DMS53 (cell line): ENCODE results near the gene INTS7.
"Not testable (repeated sequence)": the region's sequence is repeated elsewhere in the genome, so short reads cannot be mapped to it uniquely, and the experiment has no call there.

Source experiments
- DNase-seq: peaks from one replicate; lab custom pipeline; 2025; lab: John Stamatoyannopoulos, UW

Gene INTS7

GRCh38 chr1:211978596-211978995, 56.8 kb downstream of the INTS7 start:
- DNase-seq: no peak

GRCh38 chr1:211975152-211975941, 60.0 kb downstream of the INTS7 start:
- no peak for DNase-seq

GRCh38 chr1:211973541-211973940, 61.8 kb downstream of the INTS7 start:
- DNase-seq: no peak

GRCh38 chr1:211968200-211968834, 67.0 kb downstream of the INTS7 start:
- DNase-seq: no peak

- DNase-seq: no peak
Observed at GRCh38 chr1:211967704-211968103, 67.7 kb downstream of the INTS7 start.

GRCh38 chr1:211965108-211965805, 70.1 kb downstream of the INTS7 start:
- DNase-seq: no peak

GRCh38 chr1:211959680-211960079, 75.7 kb downstream of the INTS7 start:
- no peak for DNase-seq

GRCh38 chr1:211959221-211959620, 76.1 kb downstream of the INTS7 start:
- DNase-seq: no peak

DNA sequence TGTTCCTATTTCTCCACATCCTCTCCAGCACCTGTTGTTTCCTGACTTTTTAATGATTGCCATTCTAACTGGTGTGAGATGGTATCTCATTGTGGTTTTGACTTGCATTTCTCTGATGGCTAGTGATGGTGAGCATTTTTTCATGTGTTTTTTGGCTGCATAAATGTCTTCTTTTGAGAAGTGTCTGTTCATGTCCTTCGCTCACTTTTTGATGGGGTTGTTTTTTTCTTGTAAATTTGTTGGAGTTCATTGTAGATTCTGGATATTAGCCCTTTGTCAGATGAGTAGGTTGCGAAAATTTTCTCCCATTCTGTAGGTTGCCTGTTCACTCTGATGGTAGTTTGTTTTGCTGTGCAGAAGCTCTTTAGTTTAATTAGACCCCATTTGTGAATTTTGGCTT, 81.3 kb downstream of the INTS7 start:
- not testable (repeated sequence) for DNase-seq

- DNase-seq: not testable (repeated sequence)
Observed at GRCh38 chr1:211953543-211953942, 81.8 kb downstream of the INTS7 start.

DNA sequence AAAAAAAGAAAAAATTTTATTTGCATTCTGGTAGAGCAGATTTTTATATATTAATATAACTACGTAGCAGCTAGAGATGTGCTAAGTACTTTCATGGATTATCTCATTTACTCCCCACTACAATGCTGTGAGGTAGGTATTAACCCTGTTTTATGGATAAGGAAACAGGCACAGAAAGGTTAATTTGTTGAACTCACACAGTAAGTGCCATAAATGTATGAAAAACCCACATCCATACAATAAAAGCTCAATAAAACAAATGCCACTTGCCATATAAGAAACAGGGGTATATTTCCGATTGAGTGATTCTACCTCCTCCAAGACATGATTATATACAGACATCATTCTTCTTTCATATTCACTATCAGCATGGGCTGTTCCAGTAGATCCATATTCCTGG, 83.1 kb downstream of the INTS7 start:
- DNase-seq: no peak

- peak; percentile 92 for DNase-seq
Observed at GRCh38 chr1:211951856-211952255, 83.5 kb downstream of the INTS7 start.

GRCh38 chr1:211948377-211948776, 87.0 kb downstream of the INTS7 start:
- no peak for DNase-seq

- DNase-seq: peak; percentile 36
Observed at GRCh38 chr1:211947396-211948295, 87.7 kb downstream of the INTS7 start.

DNA sequence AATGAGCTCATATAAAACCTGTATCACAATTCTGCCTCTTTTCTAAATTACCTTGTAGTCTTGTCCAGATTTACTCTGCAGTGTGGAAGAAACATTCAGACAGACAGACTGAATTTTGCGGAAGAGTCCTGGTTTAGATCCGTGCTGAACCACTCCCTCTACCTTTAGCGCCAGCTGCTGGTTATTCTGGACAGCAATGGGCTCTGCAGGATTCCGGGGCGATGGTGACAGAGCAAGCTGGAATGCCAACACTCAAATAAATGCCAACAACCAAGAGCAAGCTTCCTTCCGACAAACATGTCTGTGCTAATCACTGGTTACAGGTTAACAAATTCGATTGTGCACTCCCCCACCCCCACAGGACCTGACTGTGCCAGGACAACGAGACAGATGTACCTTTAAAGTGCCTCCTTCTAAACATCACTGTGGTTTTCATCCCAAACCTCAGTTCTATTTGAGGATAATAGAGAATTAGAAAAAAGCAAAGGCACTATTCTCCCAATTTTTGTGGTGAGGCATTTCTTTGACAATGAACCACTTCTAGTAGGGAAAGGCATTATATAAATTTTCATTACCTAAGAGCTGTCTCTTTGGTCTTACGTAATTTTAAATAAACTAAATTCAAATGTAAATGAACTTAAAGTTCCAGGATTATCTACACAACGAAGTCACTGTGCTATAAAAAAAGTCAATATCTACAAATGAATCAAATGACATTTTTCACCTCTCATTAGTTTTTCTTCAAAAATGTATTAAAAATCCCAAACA, 90.4 kb downstream of the INTS7 start:
- DNase-seq: peak; percentile 14

DNA sequence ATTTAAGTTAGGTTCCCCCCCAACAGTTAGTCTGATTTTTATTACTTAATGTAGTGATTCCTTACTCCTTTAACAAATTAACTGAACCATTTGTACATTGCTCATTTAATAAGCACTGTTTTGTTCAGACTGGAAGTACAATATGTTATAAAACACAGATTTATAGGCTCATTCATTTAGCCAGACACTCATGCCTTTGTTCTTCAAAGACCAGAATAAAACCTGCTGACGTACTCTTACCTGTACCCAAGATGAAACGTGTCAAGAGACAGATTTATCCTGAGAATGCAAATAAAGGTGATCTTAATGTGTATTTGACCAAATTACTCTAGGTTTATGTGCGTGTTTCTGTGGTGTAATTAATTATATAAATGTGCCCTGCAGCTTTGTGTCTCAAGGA, 92.8 kb downstream of the INTS7 start:
- no peak for DNase-seq

GRCh38 chr1:211939876-211940468, 95.4 kb downstream of the INTS7 start:
- DNase-seq: peak; percentile 40

GRCh38 chr1:211938561-211938997, 96.8 kb downstream of the INTS7 start:
- DNase-seq: no peak

- DNase-seq: not testable (repeated sequence)
Observed at GRCh38 chr1:211937422-211937821, 97.9 kb downstream of the INTS7 start.

DNA sequence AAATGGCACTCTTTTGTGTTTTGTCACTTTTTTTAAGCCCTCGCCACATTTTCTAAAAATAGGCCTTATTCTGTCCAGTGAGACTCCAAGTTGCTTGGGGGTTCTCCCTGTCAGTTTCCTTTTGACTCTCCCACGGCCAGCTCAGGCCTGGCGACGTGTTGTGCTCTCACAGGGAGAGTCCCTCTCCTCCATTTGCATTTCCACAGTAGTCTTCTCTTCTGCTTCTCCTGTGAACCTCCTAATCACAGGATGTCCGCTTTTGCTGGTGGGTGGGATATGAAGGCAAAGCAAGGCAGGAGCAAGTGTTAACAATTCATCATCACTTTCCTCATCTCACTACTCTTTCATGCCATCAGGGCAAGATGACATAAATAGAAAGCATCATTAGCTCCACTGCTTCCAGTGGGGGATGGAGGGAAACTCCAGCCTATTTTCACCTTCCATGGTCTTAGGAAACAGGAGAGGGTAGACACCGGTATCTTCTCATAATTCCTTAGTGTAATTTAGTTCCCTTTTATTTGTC, 99.8 kb downstream of the INTS7 start:
- no peak for DNase-seq
